ENCODE results near the gene TPRKB. TPM values are rescaled to one million over a fixed set of nuclear protein-coding genes. Genes with fewer than 3 reads are reported as not detected.
"Not testable (repeated sequence)": the region's sequence is repeated elsewhere in the genome, so short reads cannot be mapped to it uniquely, and the experiment has no call there.

Gene TPRKB
- total RNA-seq, 1 donor from 2014 or later: 33.3 TPM

- not testable (repeated sequence) for H3K36me3 Mint-ChIP-seq (ENCODE audit: low read depth, unreplicated experiment); H3K27me3 Mint-ChIP-seq (ENCODE audit: unreplicated experiment)
Measured at GRCh38 chr2:73690372-73691088, 46.6 kb downstream of the TPRKB start.

GRCh38 chr2:73688494-73688893, 48.7 kb downstream of the TPRKB start:
- H3K4me1 Mint-ChIP-seq (ENCODE audit: unreplicated experiment): peaks cover 26% of the 10 kb centered on the region
- not testable (repeated sequence) for H3K36me3 Mint-ChIP-seq (ENCODE audit: low read depth, unreplicated experiment); H3K27me3 Mint-ChIP-seq (ENCODE audit: unreplicated experiment); H3K4me3 Mint-ChIP-seq (ENCODE audit: unreplicated experiment); H3K9me3 Mint-ChIP-seq (ENCODE audit: unreplicated experiment); DNase-seq (ENCODE audit: low spot score); H3K27ac Mint-ChIP-seq (ENCODE audit: unreplicated experiment)

More at GRCh38 chr2:73690372-73691088, 46.6 kb downstream of the TPRKB start:
- not testable (repeated sequence) for H3K4me3 Mint-ChIP-seq (ENCODE audit: unreplicated experiment); H3K9me3 Mint-ChIP-seq (ENCODE audit: unreplicated experiment); H3K27ac Mint-ChIP-seq (ENCODE audit: unreplicated experiment)
- peaks cover 23% of the 10 kb centered on the region for H3K4me1 Mint-ChIP-seq (ENCODE audit: unreplicated experiment)
- DNase-seq (ENCODE audit: low spot score): peak; percentile 46
- TF ChIP-seq CTCF (IDR thresholded peaks at IDR 0.05; ENCODE audit: unreplicated experiment): peak; percentile 39

GRCh38 chr2:73685764-73686438, 51.2 kb downstream of the TPRKB start:
- H3K27ac Mint-ChIP-seq (ENCODE audit: unreplicated experiment): no peak overlapping the region
- peaks cover 7% of the 10 kb centered on the region for H3K27me3 Mint-ChIP-seq (ENCODE audit: unreplicated experiment)
- no peak overlapping the region for H3K4me3 Mint-ChIP-seq (ENCODE audit: unreplicated experiment)
- H3K36me3 Mint-ChIP-seq (ENCODE audit: low read depth, unreplicated experiment): no peaks in the 10 kb centered on the region
- H3K4me1 Mint-ChIP-seq (ENCODE audit: unreplicated experiment): peaks cover 26% of the 10 kb centered on the region
- TF ChIP-seq CTCF (IDR thresholded peaks at IDR 0.05; ENCODE audit: unreplicated experiment): no peak
- no peak for DNase-seq (ENCODE audit: low spot score)
- H3K9me3 Mint-ChIP-seq (ENCODE audit: unreplicated experiment): no peaks in the 10 kb centered on the region

GRCh38 chr2:73684905-73685304, 52.2 kb downstream of the TPRKB start:
- peaks cover 26% of the 10 kb centered on the region for H3K4me1 Mint-ChIP-seq (ENCODE audit: unreplicated experiment)
- not testable (repeated sequence) for H3K27ac Mint-ChIP-seq (ENCODE audit: unreplicated experiment); H3K36me3 Mint-ChIP-seq (ENCODE audit: low read depth, unreplicated experiment); H3K4me3 Mint-ChIP-seq (ENCODE audit: unreplicated experiment); H3K27me3 Mint-ChIP-seq (ENCODE audit: unreplicated experiment); H3K9me3 Mint-ChIP-seq (ENCODE audit: unreplicated experiment)
- TF ChIP-seq CTCF (IDR thresholded peaks at IDR 0.05; ENCODE audit: unreplicated experiment): peak; percentile 31
- DNase-seq (ENCODE audit: low spot score): peak; percentile 41

- H3K4me3 Mint-ChIP-seq (ENCODE audit: unreplicated experiment); H3K27me3 Mint-ChIP-seq (ENCODE audit: unreplicated experiment); DNase-seq (ENCODE audit: low spot score); H3K36me3 Mint-ChIP-seq (ENCODE audit: low read depth, unreplicated experiment); H3K9me3 Mint-ChIP-seq (ENCODE audit: unreplicated experiment); H3K27ac Mint-ChIP-seq (ENCODE audit: unreplicated experiment): not testable (repeated sequence)
- peaks cover 26% of the 10 kb centered on the region for H3K4me1 Mint-ChIP-seq (ENCODE audit: unreplicated experiment)
Measured at GRCh38 chr2:73684325-73684724, 52.8 kb downstream of the TPRKB start.

GRCh38 chr2:73679951-73680571, 57.1 kb downstream of the TPRKB start:
- DNase-seq (ENCODE audit: low spot score): peak; percentile 60
- TF ChIP-seq CTCF (IDR thresholded peaks at IDR 0.05; ENCODE audit: unreplicated experiment): peak; percentile 62
- not testable (repeated sequence) for H3K4me1 Mint-ChIP-seq (ENCODE audit: unreplicated experiment); H3K4me3 Mint-ChIP-seq (ENCODE audit: unreplicated experiment); H3K36me3 Mint-ChIP-seq (ENCODE audit: low read depth, unreplicated experiment); H3K27ac Mint-ChIP-seq (ENCODE audit: unreplicated experiment); H3K27me3 Mint-ChIP-seq (ENCODE audit: unreplicated experiment); H3K9me3 Mint-ChIP-seq (ENCODE audit: unreplicated experiment)
